Epithelial cell of esophagus (primary cell): ENCODE measurements around the gene NXT2.

Source experiments
- DNase-seq: peaks from one replicate; pipeline ENCODE4 v3.0.0; 2010; ENCODE audit warnings: low read depth
- H3K4me3 ChIP-seq: 2 replicates; pipeline ENCODE4 v1.5.1; 2011; ENCODE audit warnings: mild to moderate bottlenecking, low read length, control low read depth
- TF ChIP-seq, protein P1 (sequence below): IDR thresholded peaks from 2 replicates; pipeline ENCODE4 v1.5.1; 2011; ENCODE audit warnings: low read depth, mild to moderate bottlenecking, low read length, control low read depth, inconsistent platforms; ENCODE audit not compliant: insufficient read depth; ENCODE audit errors: missing control alignments

The NXT2 gene

DNA sequence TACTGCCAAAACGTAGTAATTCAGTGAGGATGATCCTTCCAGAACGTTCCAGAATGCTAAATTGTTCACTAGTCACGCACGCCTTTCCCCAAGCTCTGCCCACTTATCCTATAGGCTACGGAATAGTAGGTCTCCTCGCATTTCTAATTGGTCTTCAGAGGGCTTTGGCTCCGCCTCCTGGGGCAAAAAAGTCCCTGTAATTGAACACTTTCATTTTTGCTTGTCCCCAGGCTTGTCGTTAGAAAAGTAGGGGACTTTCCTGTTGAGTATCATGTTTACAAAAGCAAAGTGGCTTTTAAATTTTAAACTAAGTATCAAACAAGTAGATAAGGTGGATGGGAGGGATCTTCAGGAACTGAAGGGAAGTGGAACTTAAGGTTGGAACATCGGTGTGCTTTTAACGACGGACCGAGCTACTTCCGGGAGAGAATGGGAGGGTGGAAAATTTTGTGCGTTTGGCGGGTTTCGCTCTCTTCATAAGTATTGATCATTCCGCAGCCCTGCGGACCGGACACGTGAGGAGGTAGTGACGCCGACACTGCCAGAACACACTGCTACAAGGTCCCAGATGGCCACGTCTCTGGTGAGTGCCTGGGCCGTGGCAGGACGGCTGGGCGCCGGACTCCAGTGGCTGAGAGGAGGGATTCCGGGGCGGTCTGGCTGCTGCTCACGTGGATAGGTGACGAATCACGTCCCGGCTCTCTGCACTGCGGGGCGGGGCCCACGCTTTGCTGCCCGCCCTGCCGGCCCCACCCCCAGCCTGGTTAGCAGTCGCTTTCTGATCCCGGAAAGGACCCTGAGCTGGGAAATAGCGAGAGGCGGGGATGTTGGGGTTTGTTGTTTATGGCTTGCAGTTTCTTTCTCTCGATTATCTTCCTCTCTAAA lies at the start of gene NXT2:
NXT2 (plus strand) TSS at position 406 of the 885 bp plus-strand sequence; CDS start at position 569, 163 bp downstream.
- peak; percentile 92 for DNase-seq
- TF ChIP-seq, protein P1, sequence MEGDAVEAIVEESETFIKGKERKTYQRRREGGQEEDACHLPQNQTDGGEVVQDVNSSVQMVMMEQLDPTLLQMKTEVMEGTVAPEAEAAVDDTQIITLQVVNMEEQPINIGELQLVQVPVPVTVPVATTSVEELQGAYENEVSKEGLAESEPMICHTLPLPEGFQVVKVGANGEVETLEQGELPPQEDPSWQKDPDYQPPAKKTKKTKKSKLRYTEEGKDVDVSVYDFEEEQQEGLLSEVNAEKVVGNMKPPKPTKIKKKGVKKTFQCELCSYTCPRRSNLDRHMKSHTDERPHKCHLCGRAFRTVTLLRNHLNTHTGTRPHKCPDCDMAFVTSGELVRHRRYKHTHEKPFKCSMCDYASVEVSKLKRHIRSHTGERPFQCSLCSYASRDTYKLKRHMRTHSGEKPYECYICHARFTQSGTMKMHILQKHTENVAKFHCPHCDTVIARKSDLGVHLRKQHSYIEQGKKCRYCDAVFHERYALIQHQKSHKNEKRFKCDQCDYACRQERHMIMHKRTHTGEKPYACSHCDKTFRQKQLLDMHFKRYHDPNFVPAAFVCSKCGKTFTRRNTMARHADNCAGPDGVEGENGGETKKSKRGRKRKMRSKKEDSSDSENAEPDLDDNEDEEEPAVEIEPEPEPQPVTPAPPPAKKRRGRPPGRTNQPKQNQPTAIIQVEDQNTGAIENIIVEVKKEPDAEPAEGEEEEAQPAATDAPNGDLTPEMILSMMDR: no peak
- H3K4me3 ChIP-seq: peak within 1 kb of the TSS; percentile 66

DNA sequence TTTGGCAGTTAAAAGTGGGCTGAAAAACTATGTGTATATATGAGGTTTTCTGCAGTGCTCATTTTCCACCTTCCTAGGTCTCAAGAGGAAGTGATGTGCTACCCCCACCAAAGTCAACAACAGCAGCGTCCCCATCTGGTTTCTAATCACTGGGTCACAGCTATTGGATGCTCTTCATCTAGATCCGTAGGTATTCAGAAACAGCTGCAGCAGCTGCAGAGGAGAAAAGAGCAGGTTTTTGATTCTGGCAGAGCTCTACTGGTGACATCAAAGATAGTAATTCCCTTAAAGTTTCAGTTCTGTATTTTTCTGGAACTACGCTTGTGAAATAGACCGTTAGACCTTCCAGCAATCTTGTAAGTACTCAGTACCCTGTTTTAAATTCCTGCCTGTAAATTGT lies 49.0 kb upstream of the NXT2 start:
- no peak for DNase-seq
- TF ChIP-seq, protein P1: no peak

DNA sequence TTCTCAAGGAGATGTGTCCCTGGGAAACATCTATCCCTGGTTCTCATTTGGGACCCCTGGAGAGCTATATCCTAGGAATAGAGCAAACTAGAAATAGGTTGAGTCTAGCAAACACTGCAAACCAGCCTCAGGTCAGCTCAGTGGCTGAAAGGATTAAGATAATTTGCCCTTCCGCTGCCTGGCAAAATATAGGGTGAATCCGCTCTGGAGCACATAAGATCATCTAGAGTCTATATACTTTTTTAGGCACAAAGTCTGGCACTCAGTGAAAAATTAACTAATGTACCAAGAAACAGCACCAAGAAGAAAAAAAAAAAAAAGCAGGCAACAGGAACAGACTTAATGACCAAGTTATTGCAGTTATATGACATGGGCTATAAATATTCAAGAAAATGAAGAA lies 47.5 kb upstream of the NXT2 start:
- TF ChIP-seq, protein P1: no peak
- DNase-seq: no peak
- H3K4me3 ChIP-seq: no peak overlapping the region

More for the DNA sequence above, 49.0 kb upstream of the NXT2 start:
- H3K4me3 ChIP-seq: no peak overlapping the region

DNA sequence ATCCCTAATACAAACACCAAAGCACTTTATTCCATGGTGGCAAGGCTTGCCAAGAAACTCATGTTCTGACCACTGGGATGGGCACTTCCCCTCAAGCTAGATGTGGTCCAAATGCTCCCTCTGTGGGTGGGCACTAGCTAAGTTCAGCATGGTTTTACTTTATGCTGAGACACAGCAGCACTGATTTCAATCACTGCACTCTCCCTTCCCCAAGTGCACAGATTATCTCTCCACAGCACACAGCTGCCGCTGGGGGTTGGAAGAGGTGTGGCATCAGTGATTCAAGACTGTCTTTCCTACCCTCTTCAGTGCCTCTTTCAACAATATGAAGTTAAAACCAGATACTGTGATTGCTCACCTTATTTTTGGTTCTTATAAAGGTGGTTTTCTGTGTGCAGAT lies 38.2 kb upstream of the NXT2 start:
- no peak overlapping the region for H3K4me3 ChIP-seq
- no peak for DNase-seq
- TF ChIP-seq, protein P1: no peak

DNA sequence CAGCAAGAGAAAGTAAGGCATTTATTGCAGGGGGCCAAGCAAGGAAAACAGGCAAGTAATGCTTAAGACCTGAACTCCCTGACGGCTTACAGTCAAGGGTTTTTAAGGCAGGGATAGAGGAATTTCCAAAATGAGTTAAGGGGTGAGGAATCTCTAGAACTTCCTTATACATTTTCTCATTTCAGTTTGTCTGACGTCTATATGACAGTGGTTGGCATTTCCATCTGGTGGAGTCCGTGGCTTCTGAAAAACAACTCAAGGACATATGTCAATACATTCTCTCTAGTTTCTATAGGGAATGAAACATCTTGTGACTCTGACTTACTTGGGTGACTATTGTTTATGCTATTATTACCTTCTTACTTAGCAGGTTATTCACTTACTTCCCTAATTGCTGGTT lies 35.5 kb upstream of the NXT2 start:
- no peak overlapping the region for H3K4me3 ChIP-seq
- TF ChIP-seq, protein P1: no peak
- DNase-seq: no peak

DNA sequence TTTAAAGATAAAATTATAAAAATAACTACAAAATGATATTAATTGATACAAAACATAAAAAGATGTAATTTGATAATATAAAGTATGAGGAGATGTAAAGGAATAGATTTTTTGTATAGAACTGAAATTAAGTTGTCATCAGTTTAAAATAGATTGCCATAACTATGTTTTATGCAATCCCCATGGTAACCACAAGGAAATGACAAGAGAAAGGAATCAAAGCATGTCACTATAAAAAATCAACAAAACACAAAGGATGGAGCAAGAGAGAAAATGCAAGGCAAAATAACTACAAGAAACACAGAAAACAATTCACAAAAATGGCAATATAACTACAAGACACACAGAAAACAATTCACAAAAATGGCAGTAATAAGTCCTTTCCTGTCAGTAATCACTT lies 27.7 kb upstream of the NXT2 start:
- no peak for DNase-seq
- no peak overlapping the region for H3K4me3 ChIP-seq
- TF ChIP-seq, protein P1: no peak

DNA sequence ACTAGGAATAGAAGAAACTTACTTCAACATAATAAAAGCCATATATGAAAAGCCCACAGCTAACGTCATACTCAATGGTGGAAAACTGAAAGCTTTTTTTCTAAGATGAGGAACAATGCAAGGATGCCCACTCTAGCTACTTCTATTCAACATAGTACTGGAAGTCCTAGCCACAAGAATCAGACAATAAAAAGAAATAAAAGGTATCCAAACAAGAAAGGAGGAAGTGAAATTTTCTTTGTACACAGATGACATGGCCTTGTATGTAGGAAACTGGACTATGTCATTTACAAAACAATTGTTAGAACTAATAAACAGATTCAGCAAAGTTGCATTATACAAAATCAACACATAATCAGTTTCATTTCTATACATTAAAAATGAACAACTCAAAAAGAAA lies 25.5 kb upstream of the NXT2 start:
- H3K4me3 ChIP-seq: no peak overlapping the region
- no peak for DNase-seq
- TF ChIP-seq, protein P1: no peak
